ENCODE results near the gene SH3GL3. TPM values are rescaled to one million over a fixed set of nuclear protein-coding genes. Genes with fewer than 3 reads are reported as not detected.

The SH3GL3 gene
- total and polyA plus RNA-seq, 2 of the 8 experiments (the other 6 are each of a cell fraction or from before 2014, with no cell fraction given): 14.1 to 19.1 TPM

GRCh38 chr15:83510001-83510400 lies 62.9 kb downstream of the SH3GL3 start:
- CTCF ChIA-PET (ENCODE audit: partially characterized antibody): interaction anchor here (0.6 to 1.0 kb wide), 3 partner anchors 11 to 1564 kb away, joined by 3 to 4 read pairs (median 3); no protein-coding TSS in a partner anchor
- no peak overlapping the region for H3K56ac ChIP-seq (replicated peaks; ENCODE audit: insufficient read length, low read depth, low read length)
- WGBS, 2 experiments (ENCODE audit: extremely low coverage in 1 of 2, insufficient coverage in 1 of 2, insufficient read length in 1 of 2, insufficient replicate concordance in 2 of 2, low coverage in 1 of 2, low lambda C conversion rate in 2 of 2, missing lambda C conversion rate in 1 of 2): 89% methylated on average over 4 of the region's 4 CpGs; no CpG with 5 or more reads in 1 of the 2 experiments
- DNase-seq (ENCODE audit: low read depth in 1 of 2, low spot score in 2 of 2) (no peak), FAIRE-seq (no peak)
- no peak overlapping the region for H3K23ac ChIP-seq (ENCODE audit: insufficient read length)
- H3K4me2 ChIP-seq (ENCODE audit: insufficient read depth in 1 of 2, low read depth in 2 of 2, low read length in 2 of 2): no peak overlapping the region
- H3K79me1 ChIP-seq (ENCODE audit: low read depth, low read length): no peaks in the 10 kb centered on the region
- no peak overlapping the region for H3K4me3 ChIP-seq (ENCODE audit: extremely low read depth in 1 of 4, insufficient read depth in 2 of 4, low read depth in 3 of 4, low read length in 4 of 4)
- H4K20me1 ChIP-seq (replicated peaks in 1 of 2; ENCODE audit: control insufficient read depth in 1 of 2, insufficient read depth in 2 of 2, low read length in 2 of 2): peaks cover 0 to 2% of the 10 kb centered on the region in 2 experiments
- no peak overlapping the region for H3K14ac ChIP-seq (ENCODE audit: insufficient read length)
- no peak overlapping the region for H4K91ac ChIP-seq (replicated peaks; ENCODE audit: insufficient read length, low read length)
- POLR2A ChIA-PET (ENCODE audit: partially characterized antibody): no interaction called here
- no peak overlapping the region for H2BK120ac ChIP-seq (replicated peaks; ENCODE audit: low read depth, low read length)
- H3K9ac ChIP-seq (replicated peaks in 1 of 4; ENCODE audit: extremely low read depth in 1 of 4, low read depth in 3 of 4, low read length in 3 of 4): no peak overlapping the region
- H3K4ac ChIP-seq (replicated peaks; ENCODE audit: insufficient read length, low read depth, low read length): no peak overlapping the region
- no peak overlapping the region for H2BK12ac ChIP-seq (ENCODE audit: low read depth, low read length)
- H2BK15ac ChIP-seq (ENCODE audit: low read length): no peak overlapping the region
- H4K8ac ChIP-seq (ENCODE audit: extremely low read depth, insufficient read depth, low read length): no peak overlapping the region
- H2AFZ ChIP-seq (ENCODE audit: low read length): no peak overlapping the region
- H3K18ac ChIP-seq (ENCODE audit: extremely low read depth, low read length): no peak overlapping the region
- no peaks in the 10 kb centered on the region for H3K23me2 ChIP-seq (ENCODE audit: low read depth, low read length)
- H3K27me3 ChIP-seq (replicated peaks in 1 of 4; ENCODE audit: control insufficient read depth in 3 of 4, extremely low read depth in 1 of 4, insufficient read depth in 3 of 4, low read length in 3 of 4): no peaks in the 10 kb centered on the region; a peak in 1 of 7 replicates
- H3K4me1 ChIP-seq (replicated peaks in 1 of 4; ENCODE audit: control insufficient read depth in 3 of 4, insufficient read depth in 4 of 4, low read length in 3 of 4): peaks cover 0 to 4% (median 1%) of the 10 kb centered on the region in 4 experiments; a peak in 3 of 7 replicates
- H3K36me3 ChIP-seq (ENCODE audit: control insufficient read depth in 2 of 4, insufficient read depth in 4 of 4, low read length in 3 of 4): no peaks in the 10 kb centered on the region
- no peak overlapping the region for H4K5ac ChIP-seq (ENCODE audit: insufficient read length, low read depth, low read length)
- H2AK5ac ChIP-seq (ENCODE audit: low read depth, low read length): no peak overlapping the region
- H2BK20ac ChIP-seq (ENCODE audit: low read length): no peak overlapping the region
- no peaks in the 10 kb centered on the region for H3K9me3 ChIP-seq (ENCODE audit: insufficient read depth in 2 of 2, low read depth in 1 of 2, low read length in 1 of 2)
- no peak overlapping the region for H2BK5ac ChIP-seq (ENCODE audit: low read depth, low read length)
- H3K27ac ChIP-seq (ENCODE audit: low read depth, low read length): no peak overlapping the region
- H3K79me2 ChIP-seq (ENCODE audit: control insufficient read depth in 1 of 2, insufficient read depth in 2 of 2, low read length in 2 of 2): no peaks in the 10 kb centered on the region
- TF ChIP-seq TEAD4 (IDR thresholded peaks at IDR 0.05; ENCODE audit: low read depth, low read length) (no peak), TBP (IDR thresholded peaks at IDR 0.05; ENCODE audit: low read depth, low read length) (no peak), YY1 (IDR thresholded peaks at IDR 0.05; ENCODE audit: low read depth, low read length) (no peak), POLR2A (IDR thresholded peaks at IDR 0.05; ENCODE audit: control extremely low read depth in 1 of 2, low read depth in 2 of 2, low read length in 2 of 2) (no peak), BCL11A (IDR thresholded peaks at IDR 0.05; ENCODE audit: low read depth in 2 of 2, low read length in 2 of 2) (no peak), SIRT6 (IDR thresholded peaks at IDR 0.05; ENCODE audit: low read length) (no peak), SIN3A (conservative IDR thresholded peaks at IDR 0.05 in 1 of 2, IDR thresholded peaks at IDR 0.05 in 1 of 2; ENCODE audit: low read depth in 1 of 2, low read length in 2 of 2) (no peak), TAF1 (IDR thresholded peaks at IDR 0.05; ENCODE audit: low read depth, low read length) (no peak), ASH2L (IDR thresholded peaks at IDR 0.05; ENCODE audit: low read length) (no peak), USF2 (IDR thresholded peaks at IDR 0.05; ENCODE audit: low read length) (no peak), EGR1 (IDR thresholded peaks at IDR 0.05; ENCODE audit: borderline replicate concordance, low read depth, low read length) (no peak), RAD21 (IDR thresholded peaks at IDR 0.05 in 1 of 2, conservative IDR thresholded peaks at IDR 0.05 in 1 of 2; ENCODE audit: low read depth in 2 of 2, low read length in 2 of 2) (no peak), POLR2AphosphoS5 (IDR thresholded peaks at IDR 0.05; ENCODE audit: low read depth, low read length) (no peak)

All from H1 (cell line).